ENCODE data around the gene VEZT.

- TF ChIP-seq CTCF (IDR thresholded peaks at IDR 0.05; ENCODE audit: poor library complexity, severe bottlenecking) (no peak), TAF1 (IDR thresholded peaks at IDR 0.05; ENCODE audit: low read depth) (no peak), EZH2 (IDR thresholded peaks at IDR 0.05; ENCODE audit: borderline replicate concordance, insufficient read depth, low read length, poor library complexity, severe bottlenecking) (no peak)
Observed at GRCh38 chr12:95191060-95191696, 26.4 kb upstream of the VEZT start.
